GM23248 (cell line): ENCODE measurements around the gene IKZF3. TPM values are rescaled to one million over a fixed set of nuclear protein-coding genes. Genes with fewer than 3 reads are reported as not detected.
A peak's percentile ranks its signal among the peaks of the same experiment; 100 is the strongest.

Source experiments
- DNase-seq: peaks from one replicate; pipeline ENCODE4 v3.0.0-alpha.2; 2015
- H2AFZ ChIP-seq: fragments of 200-600 bp; sonication (generic); 2 replicates; pipeline ENCODE4 v1.6.1; 2016; ENCODE audit warnings: antibody characterized with exemption
- H3F3A ChIP-seq: fragments of 200-600 bp; sonication (generic); 2 replicates; pipeline ENCODE4 v1.6.1; 2016; ENCODE audit warnings: mild to moderate bottlenecking, antibody characterized with exemption, mixed run types; ENCODE audit not compliant: insufficient read depth
- H3K27ac ChIP-seq: fragments of 200-600 bp; sonication (generic); 2 replicates; pipeline ENCODE4 v1.5.1; 2016; ENCODE audit warnings: mild to moderate bottlenecking
- H3K27me3 ChIP-seq: fragments of 200-600 bp; sonication (generic); replicated peaks from 2 replicates; pipeline ENCODE4 v1.6.1; 2016; ENCODE audit warnings: mild to moderate bottlenecking; ENCODE audit not compliant: insufficient read depth
- H3K36me3 ChIP-seq: fragments of 200-600 bp; sonication (generic); 2 replicates; pipeline ENCODE4 v1.6.1; 2016; ENCODE audit warnings: low read depth, mild to moderate bottlenecking
- H3K4me1 ChIP-seq: fragments of 200-600 bp; sonication (generic); 2 replicates; pipeline ENCODE4 v1.6.1; 2016; ENCODE audit warnings: mild to moderate bottlenecking; ENCODE audit not compliant: insufficient read depth
- H3K4me2 ChIP-seq: fragments of 200-600 bp; sonication (generic); one replicate; pipeline ENCODE4 v1.6.1; 2016; ENCODE audit warnings: mild to moderate bottlenecking; ENCODE audit not compliant: unreplicated experiment
- H3K4me3 ChIP-seq: fragments of 200-600 bp; sonication (generic); 2 replicates; pipeline ENCODE4 v1.5.1; 2016; ENCODE audit warnings: mild to moderate bottlenecking
- H3K79me2 ChIP-seq: fragments of 200-600 bp; sonication (generic); 2 replicates; pipeline ENCODE4 v1.6.1; 2016; ENCODE audit warnings: mild to moderate bottlenecking; ENCODE audit not compliant: insufficient read depth
- H3K9ac ChIP-seq: fragments of 200-600 bp; sonication (generic); 2 replicates; pipeline ENCODE4 v1.6.1; 2016; ENCODE audit warnings: mild to moderate bottlenecking
- H3K9me2 ChIP-seq: fragments of 200-600 bp; sonication (generic); 2 replicates; pipeline ENCODE4 v1.6.1; 2016; ENCODE audit warnings: mixed run types, mild to moderate bottlenecking, moderate library complexity; ENCODE audit not compliant: insufficient read depth
- H3K9me3 ChIP-seq: fragments of 200-600 bp; sonication (generic); one replicate; pipeline ENCODE4 v1.6.1; 2017; ENCODE audit warnings: low read depth
- H4K20me1 ChIP-seq: fragments of 200-600 bp; sonication (generic); 2 replicates; pipeline ENCODE4 v1.6.0; 2016; ENCODE audit not compliant: insufficient read depth
- EZH2 ChIP-seq: fragments of 200-600 bp; sonication (generic); IDR thresholded peaks from 2 replicates; pipeline ENCODE4 v1.6.1; 2018; ENCODE audit warnings: antibody characterized with exemption, mild to moderate bottlenecking; ENCODE audit not compliant: insufficient read depth, poor library complexity, severe bottlenecking
- EZH2phosphoT487 ChIP-seq: fragments of 200-600 bp; sonication (generic); IDR thresholded peaks from 2 replicates; pipeline ENCODE4 v1.6.1; 2018; ENCODE audit warnings: antibody characterized with exemption, moderate library complexity, mild to moderate bottlenecking, low read depth; ENCODE audit not compliant: insufficient read depth
- WGBS, 2 experiments: methylation state at CpG; one replicate each; pipeline ENCODE4 v1.1.6; 2015 to 2017; ENCODE audit warnings: low lambda C conversion rate in 2 of 2, low coverage in 1 of 2; ENCODE audit errors: missing lambda C conversion rate in 2 of 2; 5-methylcytosine and 5-hydroxymethylcytosine counted together
- in situ Hi-C: fragments of 300-500 bp; cut with MboI; formaldehyde crosslinking; loops from 2 replicates; pipeline ENCODE4 v1.15.0; 2020
- polyA plus RNA-seq: library from polyadenylated mRNA; unstranded; fragments of >200 nt; fragmentation: Nextera tagmentation; extraction: Ambion mirVana; gene quantifications from 2 replicates; pipeline ENCODE4 v1.2.1, GENCODE V29; 2016
- total RNA-seq: library from RNA; depleted of rRNA; stranded (reverse); fragments of >200 nt; shearing (Covaris generic); gene quantifications from 2 replicates; pipeline ENCODE4 v1.2.3, GENCODE V29; 2014

The IKZF3 gene
- total and polyA plus RNA-seq, 2 experiments from 2014 or later = 0.09 TPM; not detected in 1

GRCh38 chr17:39736319-39737165, 127.6 kb downstream of the IKZF3 start:
- Histone ChIP-seq H3K4me3 (no peak overlapping the region), H2AFZ (no peak overlapping the region), H3K4me2 (no peak overlapping the region), H3F3A (no peaks in the 10 kb centered on the region), H3K9me3 (no peaks in the 10 kb centered on the region), H3K9me2 (no peaks in the 10 kb centered on the region), H3K27me3 (peaks cover 4% of the 10 kb centered on the region; the same call in 1 of the 2 replicates), H4K20me1 (no peaks in the 10 kb centered on the region), H3K36me3 (no peaks in the 10 kb centered on the region), H3K79me2 (no peaks in the 10 kb centered on the region), H3K4me1 (peaks cover 20% of the 10 kb centered on the region), H3K27ac (no peak overlapping the region), H3K9ac (no peak overlapping the region)
- no peak for DNase-seq
- TF ChIP-seq EZH2 (no peak), EZH2phosphoT487 (no peak)
- WGBS, 2 experiments = 72 to 75% methylated on average over 10 of the region's 10 CpGs
- in situ Hi-C loops = no loop called here

GRCh38 chr17:39735882-39736281, 128.2 kb downstream of the IKZF3 start:
- H3K9me3 ChIP-seq = no peaks in the 10 kb centered on the region
- peaks cover 4% of the 10 kb centered on the region; the same call in 1 of the 2 replicates for H3K27me3 ChIP-seq
- H3K9me2 ChIP-seq = no peaks in the 10 kb centered on the region
- H3K27ac ChIP-seq = no peak overlapping the region
- no peak overlapping the region for H2AFZ ChIP-seq
- H3F3A ChIP-seq = no peaks in the 10 kb centered on the region
- H4K20me1 ChIP-seq = no peaks in the 10 kb centered on the region
- in situ Hi-C loops = no loop called here
- 61 to 67% methylated on average over 2 of the region's 2 CpGs for WGBS, 2 experiments
- no peak overlapping the region for H3K9ac ChIP-seq
- H3K4me1 ChIP-seq = peaks cover 17% of the 10 kb centered on the region
- H3K4me3 ChIP-seq = no peak overlapping the region
- DNase-seq = no peak
- H3K36me3 ChIP-seq = no peaks in the 10 kb centered on the region
- no peaks in the 10 kb centered on the region for H3K79me2 ChIP-seq
- no peak overlapping the region for H3K4me2 ChIP-seq
- TF ChIP-seq EZH2 (no peak), EZH2phosphoT487 (no peak)

GRCh38 chr17:39732586-39732985, 131.5 kb downstream of the IKZF3 start:
- no peaks in the 10 kb centered on the region for H3K9me2 ChIP-seq
- H3F3A ChIP-seq = no peaks in the 10 kb centered on the region
- DNase-seq = no peak
- H4K20me1 ChIP-seq = no peaks in the 10 kb centered on the region
- TF ChIP-seq EZH2phosphoT487 (no peak), EZH2 (no peak)
- no peak overlapping the region for H3K27ac ChIP-seq
- no peaks in the 10 kb centered on the region for H3K36me3 ChIP-seq
- H2AFZ ChIP-seq = no peak overlapping the region
- H3K4me3 ChIP-seq = no peak overlapping the region
- H3K27me3 ChIP-seq = no peaks in the 10 kb centered on the region
- H3K9me3 ChIP-seq = no peaks in the 10 kb centered on the region
- H3K4me2 ChIP-seq = no peak overlapping the region
- in situ Hi-C loops = no loop called here
- WGBS, 2 experiments = 95 to 97% methylated on average over 3 of the region's 3 CpGs
- H3K79me2 ChIP-seq = no peaks in the 10 kb centered on the region
- H3K4me1 ChIP-seq = no peaks in the 10 kb centered on the region
- H3K9ac ChIP-seq = no peak overlapping the region

- Histone ChIP-seq H4K20me1 (no peaks in the 10 kb centered on the region), H3K9me2 (no peaks in the 10 kb centered on the region), H3K27me3 (no peaks in the 10 kb centered on the region), H3F3A (no peaks in the 10 kb centered on the region), H3K4me2 (peak within 1 kb of the TSS; percentile 95), H3K4me3 (peak within 1 kb of the TSS; percentile 89), H3K36me3 (no peaks in the 10 kb centered on the region), H3K9ac (peak within 1 kb of the TSS; percentile 83), H3K79me2 (no peaks in the 10 kb centered on the region), H3K9me3 (no peaks in the 10 kb centered on the region), H3K4me1 (no peaks in the 10 kb centered on the region), H3K27ac (peak within 1 kb of the TSS; percentile 20; the same call in 1 of the 2 replicates), H2AFZ (peak within 1 kb of the TSS; percentile 91)
- TF ChIP-seq EZH2phosphoT487 (no peak), EZH2 (no peak)
- WGBS, 2 experiments = 2 to 3% methylated on average over 46 to 54 of the region's 65 CpGs
- in situ Hi-C loops = no loop called here
- peak; percentile 92 for DNase-seq
Measured at GRCh38 chr17:39730095-39730921, 133.8 kb downstream of the IKZF3 start, which contains the start of gene MIEN1. Gene MIEN1 (minus strand): TSS chr17:39730532. CDS start chr17:39730495, 37 bp downstream.
